ENCODE measurements around the gene ROBO1.
"Not testable (repeated sequence)": the region's sequence is repeated elsewhere in the genome, so short reads cannot be mapped to it uniquely, and the experiment has no call there.

ROBO1 gene

DNA sequence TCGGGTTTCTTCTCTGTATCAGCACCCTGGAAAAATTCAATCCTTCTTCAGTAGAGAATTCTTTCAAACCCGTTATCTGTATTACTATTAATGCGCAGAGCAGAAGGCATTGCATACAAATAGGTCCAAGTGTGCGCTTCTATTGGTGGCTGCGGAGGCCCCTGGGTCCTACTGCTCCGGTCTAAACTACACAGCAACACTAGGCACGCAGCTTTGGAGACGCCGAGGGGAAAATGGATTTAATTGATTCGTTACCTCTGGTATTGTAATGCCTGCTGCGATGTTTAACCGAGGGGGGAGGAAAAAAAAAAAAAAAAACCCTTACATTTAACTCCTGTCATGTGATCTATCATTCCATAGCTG is at the start of gene ROBO1:
ROBO1 (minus strand) TSS at position 94 of the 363 bp plus-strand sequence.
- DNase-seq = no peak

DNA sequence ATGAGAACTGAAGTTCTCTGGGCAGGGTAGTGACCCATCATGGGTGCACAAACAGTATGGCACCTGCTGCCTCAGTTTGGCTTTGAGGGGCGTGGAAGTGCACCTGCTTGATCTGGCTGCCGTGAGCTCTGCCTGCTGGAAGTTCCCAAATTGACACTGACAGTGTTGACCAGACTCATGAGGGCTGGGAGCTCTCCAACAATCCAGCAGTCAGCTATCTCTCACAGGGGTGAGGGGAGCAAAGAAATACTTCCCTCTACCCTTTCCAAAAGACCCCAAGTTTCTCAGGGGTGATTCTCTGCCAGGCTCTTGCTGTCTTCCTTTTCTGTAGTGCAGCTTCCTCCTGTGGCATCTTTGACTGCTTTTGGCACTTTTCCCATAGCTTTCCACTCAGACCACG is 49.4 kb upstream of the ROBO1 start:
- DNase-seq = no peak

GRCh38 chr3:79815478-79815877 is 47.7 kb upstream of the ROBO1 start:
- no peak for DNase-seq

DNA sequence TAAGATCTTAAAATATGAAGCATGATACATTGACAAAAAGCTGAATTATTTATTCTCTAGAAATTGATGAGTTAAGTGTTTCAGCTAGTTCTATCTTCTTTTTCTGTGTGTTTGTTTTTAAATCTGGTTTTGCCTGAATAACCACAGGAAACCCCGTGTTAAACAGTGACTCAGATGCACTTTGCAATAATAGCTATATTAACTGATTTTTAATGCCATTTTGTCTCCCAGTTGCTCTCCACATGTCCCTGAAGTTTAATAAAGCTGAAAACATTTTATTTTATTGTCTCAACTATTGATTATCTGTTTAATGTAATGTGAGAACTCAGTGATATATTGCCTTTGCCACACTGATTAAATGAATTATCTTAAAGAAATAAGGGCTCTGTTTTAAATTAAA is 42.8 kb upstream of the ROBO1 start:
- DNase-seq = no peak

- DNase-seq = no peak
Observed at GRCh38 chr3:79810092-79810491, 42.3 kb upstream of the ROBO1 start.

DNA sequence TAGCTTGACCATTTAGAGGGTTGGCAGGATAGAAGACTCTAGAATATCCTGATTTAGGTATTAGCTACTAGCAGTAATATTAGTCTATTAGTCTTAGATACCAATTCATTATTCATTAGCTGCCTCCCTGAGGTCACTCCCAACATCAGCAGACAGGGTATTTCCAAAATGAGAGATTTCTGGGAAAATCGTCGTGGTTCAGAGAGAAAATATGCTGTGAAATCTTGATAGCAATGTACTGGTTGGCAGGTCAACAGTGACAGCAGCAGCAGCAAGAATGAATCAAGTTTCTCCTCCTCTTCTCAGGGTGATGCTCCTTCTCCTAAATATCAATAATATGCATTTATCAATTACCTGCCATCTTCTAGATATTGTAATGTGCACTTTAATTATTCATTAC is 41.3 kb upstream of the ROBO1 start:
- DNase-seq = no peak

DNA sequence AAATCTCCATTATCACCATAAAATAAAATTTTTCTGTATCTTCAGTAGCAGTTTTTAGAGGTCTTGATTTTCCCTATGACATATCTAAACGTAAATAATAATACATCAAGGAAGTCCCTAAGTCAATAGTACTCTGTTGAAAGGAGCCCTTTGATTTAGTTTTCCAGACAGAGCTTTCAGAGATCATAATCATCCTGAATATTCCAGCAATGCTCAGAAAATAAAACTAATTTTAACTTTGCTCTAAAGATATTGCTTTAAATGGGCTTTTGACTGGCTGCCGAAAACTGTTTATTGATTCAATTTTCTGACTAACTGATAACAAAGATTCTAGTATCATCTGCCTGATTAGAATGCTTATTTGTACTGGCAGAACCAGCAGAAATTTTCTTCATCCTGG is 40.7 kb upstream of the ROBO1 start:
- DNase-seq = no peak

DNA sequence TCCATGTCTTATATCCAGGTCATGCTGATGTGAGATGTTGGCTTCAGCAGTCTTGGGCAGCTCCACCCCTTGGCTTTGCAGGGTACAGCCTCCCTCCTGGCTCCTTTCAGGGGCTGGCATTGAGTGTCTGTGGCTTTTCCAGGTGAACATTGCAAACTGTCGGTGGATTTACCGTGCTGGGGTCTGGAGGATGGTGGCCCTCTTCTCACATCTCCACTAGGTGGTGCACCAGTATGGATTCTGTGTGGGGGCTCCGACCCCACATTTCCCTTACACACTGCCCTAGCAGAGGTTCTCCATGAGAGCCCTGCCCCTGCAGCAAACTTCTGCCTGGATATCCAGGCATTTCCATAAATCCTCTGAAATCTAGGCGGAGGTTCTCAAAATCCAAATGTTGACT is 22.4 kb upstream of the ROBO1 start:
- DNase-seq = not testable (repeated sequence)

- no peak for DNase-seq
Observed at GRCh38 chr3:79773291-79773690, 5.5 kb upstream of the ROBO1 start.

- no peak for DNase-seq
Observed at GRCh38 chr3:79769229-79769628, 1.4 kb upstream of the ROBO1 start.

DNA sequence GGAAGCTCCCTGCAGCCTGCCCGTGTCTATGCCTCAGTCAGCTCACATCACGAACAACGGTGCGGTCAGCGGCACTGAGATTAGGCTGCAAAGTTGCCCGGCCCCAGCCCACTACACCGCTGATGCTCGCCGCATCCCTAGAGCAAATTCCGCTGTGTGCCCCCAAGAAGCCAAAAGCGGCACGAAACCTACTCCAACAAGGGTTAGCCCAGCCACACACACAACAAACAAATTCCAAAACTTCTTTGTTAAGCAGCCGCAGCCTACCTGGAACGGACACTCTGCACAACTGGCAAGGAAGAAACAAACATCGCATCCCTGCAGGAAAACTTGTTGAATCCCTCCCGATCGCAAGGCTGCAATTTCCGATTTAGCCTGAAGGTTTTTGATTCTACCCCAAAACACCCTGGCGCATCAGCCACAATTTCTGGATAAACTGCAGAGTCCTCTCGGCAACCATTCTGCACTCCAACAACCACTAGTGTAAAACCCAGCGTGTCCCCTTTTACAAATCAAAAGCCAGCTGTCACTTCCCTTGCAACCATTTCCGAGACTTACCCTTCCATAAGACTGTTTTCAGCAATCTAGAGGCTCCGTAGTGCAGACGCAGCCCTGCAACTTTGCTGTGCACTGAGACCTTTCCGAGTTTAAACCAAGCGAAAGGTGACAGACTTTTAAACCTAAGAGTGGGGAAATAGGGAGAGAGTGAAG is 449 bp downstream of the ROBO1 start:
- no peak for DNase-seq

GRCh38 chr3:79766496-79767193 is 1.2 kb downstream of the ROBO1 start:
- DNase-seq = no peak

DNA sequence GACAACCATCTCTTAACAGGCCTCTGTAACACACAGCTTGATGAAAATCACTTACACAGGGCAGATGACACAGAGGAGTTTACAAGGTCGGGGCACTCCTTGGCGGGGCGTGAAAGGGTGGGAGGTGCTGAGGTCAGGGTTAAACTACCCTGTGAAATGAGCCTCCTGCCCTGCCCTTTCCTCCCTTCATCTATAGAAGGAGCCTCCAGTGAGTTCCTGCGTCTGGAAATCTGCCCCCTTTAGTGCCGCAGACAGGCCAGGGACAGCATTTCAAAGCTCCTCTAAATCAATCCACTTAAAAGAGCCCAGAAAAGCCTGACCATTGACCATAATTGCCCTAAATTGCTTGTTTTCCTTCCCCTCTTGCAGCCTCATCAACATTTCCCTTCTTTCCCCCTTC is 1.9 kb downstream of the ROBO1 start:
- DNase-seq = no peak

GRCh38 chr3:79761441-79761840 is 6.4 kb downstream of the ROBO1 start:
- DNase-seq = no peak

DNA sequence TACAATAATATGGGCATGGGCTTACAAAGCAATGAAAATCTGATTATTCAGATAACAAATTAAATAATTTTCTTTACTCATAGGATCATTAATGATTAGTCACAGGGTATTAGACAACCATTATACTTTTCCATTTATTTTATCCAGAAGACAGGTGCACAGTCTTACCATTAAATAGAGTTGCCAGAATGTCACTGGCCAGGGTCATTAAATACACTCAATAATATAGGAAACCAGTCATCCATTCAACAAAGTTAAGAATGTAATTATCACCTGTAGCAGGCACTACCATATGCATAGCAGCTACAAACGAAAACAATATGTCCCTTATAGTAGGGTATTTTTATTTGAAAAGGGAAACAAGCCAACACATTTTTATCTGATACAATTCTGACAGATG is 16.1 kb downstream of the ROBO1 start:
- DNase-seq = no peak

DNA sequence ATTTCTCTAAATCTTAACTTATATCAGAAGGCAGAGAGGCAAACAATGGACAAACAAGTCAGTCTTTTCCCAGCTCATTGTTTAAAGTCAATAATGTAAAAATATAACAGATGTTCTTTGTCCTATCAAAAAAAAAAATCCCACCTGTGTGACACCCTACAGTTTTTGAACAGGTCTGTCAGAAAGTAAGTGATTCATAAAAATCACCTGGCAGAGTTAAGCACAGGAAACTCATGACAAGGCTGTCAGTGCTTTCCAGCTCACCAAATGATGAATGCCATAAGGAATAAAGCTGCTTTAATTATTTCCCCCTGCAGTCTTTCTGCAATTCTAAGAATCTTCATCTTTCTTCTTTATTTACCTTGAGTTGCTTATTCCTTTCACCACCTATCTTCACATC is 30.3 kb downstream of the ROBO1 start:
- DNase-seq = no peak

GRCh38 chr3:79729096-79729495 is 38.7 kb downstream of the ROBO1 start:
- peak; percentile 16 for DNase-seq

- no peak for DNase-seq
Observed at GRCh38 chr3:79726786-79727185, 41.0 kb downstream of the ROBO1 start.

GRCh38 chr3:79724206-79724605 is 43.6 kb downstream of the ROBO1 start:
- DNase-seq = no peak

DNA sequence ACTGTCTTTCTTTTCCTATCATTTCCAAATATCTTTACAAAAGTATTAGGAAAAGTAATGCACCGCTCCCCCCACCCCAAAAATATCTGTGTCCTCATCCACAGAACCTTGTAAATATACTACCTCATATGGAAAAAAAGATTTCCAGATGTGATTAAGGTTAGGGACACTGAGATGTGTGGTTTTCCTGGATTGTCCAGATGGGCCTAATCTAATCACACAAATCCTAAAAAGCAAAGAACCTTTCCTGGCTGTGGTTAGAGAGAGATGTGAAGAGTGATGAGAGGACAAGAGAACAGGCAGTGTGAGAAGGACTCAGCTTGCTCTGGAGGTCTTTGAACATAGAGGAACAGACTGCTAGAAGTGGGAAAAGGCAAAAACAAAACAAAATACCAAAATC is 77.7 kb downstream of the ROBO1 start:
- DNase-seq = no peak

DNA sequence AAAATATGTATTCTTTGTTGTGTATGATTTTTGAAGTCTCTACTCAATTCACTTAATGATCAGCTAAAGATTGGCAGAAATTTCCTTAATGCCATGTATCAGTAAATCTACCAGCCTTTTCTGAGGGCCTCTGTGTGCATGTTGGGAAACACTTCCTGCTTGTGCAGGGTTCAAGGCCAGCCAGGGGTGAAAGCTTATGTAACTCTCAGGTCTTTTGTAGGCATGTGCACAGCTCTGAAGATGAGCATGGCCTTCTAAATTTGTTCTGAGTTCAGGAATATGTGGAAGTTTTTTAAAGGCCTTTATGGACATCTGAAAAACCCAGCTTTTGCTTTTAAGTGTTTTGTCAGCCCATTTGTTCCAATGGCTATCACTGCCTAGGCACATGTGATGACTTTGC is 82.7 kb downstream of the ROBO1 start:
- no peak for DNase-seq

- no peak for DNase-seq
Observed at GRCh38 chr3:79684041-79684440, 83.8 kb downstream of the ROBO1 start.

- DNase-seq = no peak
Observed at GRCh38 chr3:79672731-79673130, 95.1 kb downstream of the ROBO1 start.

DNA sequence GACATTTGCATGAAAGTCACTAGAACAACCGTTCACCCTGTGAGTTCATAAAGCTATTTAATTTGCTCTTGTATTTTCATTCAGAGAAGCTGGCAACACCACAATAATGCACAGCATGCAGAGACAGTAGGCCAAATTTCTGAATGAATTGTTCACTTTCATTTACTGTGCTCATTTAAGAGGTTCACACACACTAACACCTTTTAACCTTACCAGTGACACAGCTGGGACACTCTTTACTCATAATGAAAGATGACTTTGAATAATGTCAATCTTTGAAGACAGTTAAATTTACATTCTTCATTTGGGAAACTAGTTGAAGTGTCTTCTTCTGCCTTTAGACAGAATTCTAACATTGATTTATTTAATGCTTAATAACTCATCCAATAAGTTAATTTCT is 95.7 kb downstream of the ROBO1 start:
- no peak for DNase-seq

GRCh38 chr3:79670178-79670577 is 97.6 kb downstream of the ROBO1 start:
- no peak for DNase-seq
